Heart right ventricle (tissue), 16 donors: ENCODE measurements around the gene GNPDA1. TPM values are rescaled to one million over a fixed set of nuclear protein-coding genes. Genes with fewer than 3 reads are reported as not detected.

Experiments used
- ATAC-seq, 8 donors: fragments of 200-7000 bp; cut with Tn5 transposase; one replicate each; pipeline ENCODE4 v1.9.1; 2020; ENCODE audit warnings: mild to moderate bottlenecking in 8 of 8, moderate library complexity in 8 of 8, moderate number of reproducible peaks in 1 of 8
- DNase-seq, 2 donors: peaks; one replicate each; pipeline ENCODE4 v3.0.0-alpha.2; 2020
- H3K27ac ChIP-seq, 10 donors: fragments of 200-600 bp; sonication (generic) in 2 of 10; one replicate each; pipeline versions ENCODE4 v1.5.0 to v1.8.0; 2020 to 2022; ENCODE audit warnings: mild to moderate bottlenecking in 3 of 10
- H3K27me3 ChIP-seq, 7 donors: fragments of 200-600 bp; one replicate each; pipeline ENCODE4 v1.8.0; 2021 to 2022; ENCODE audit warnings: mild to moderate bottlenecking in 2 of 7
- H3K36me3 ChIP-seq, 9 donors: fragments of 200-600 bp; sonication (generic) in 1 of 9; one replicate each; pipeline versions ENCODE4 v1.5.0 to v1.8.0; 2020 to 2022; ENCODE audit warnings: mild to moderate bottlenecking in 2 of 9
- H3K4me1 ChIP-seq, 9 donors: fragments of 200-600 bp; sonication (generic) in 1 of 9; one replicate each; pipeline versions ENCODE4 v1.5.0 to v1.8.0; 2020 to 2022; ENCODE audit warnings: mild to moderate bottlenecking in 4 of 9
- H3K4me3 ChIP-seq, 10 donors: fragments of 200-600 bp; sonication (generic) in 2 of 10; one replicate each; pipeline versions ENCODE4 v1.5.0 to v1.8.0; 2020 to 2022; ENCODE audit warnings: mild to moderate bottlenecking in 7 of 10, moderate library complexity in 2 of 10
- H3K9me3 ChIP-seq, 11 donors: fragments of 200-600 bp in 10 of 11; sonication (generic) in 2 of 11; one replicate each; pipeline versions ENCODE4 v1.5.0 to v1.8.0; 2013 to 2022; ENCODE audit warnings: mild to moderate bottlenecking in 2 of 11, control low read depth in 1 of 11, moderate library complexity in 1 of 11
- WGBS, 2 donors: extraction: QIAGEN DNeasy Blood & Tissue Kit; methylation state at CpG; one replicate each; pipeline ENCODE4 v1.1.7; 2013; ENCODE audit warnings: inconsistent platforms in 1 of 2; 5-methylcytosine and 5-hydroxymethylcytosine counted together
- intact Hi-C, 10 donors: fragments of 100-400 bp; cut with DNase I; formaldehyde crosslinking; loops; one replicate each; pipeline versions ENCODE4 v1.11.1 to v1.14.2; 2022
- polyA plus RNA-seq, 2 donors: library from polyadenylated mRNA; stranded (reverse); fragments of 200-250 nt; gene quantifications; one replicate each; pipeline ENCODE4 v1.2.3, GENCODE V29; 2013
- total RNA-seq, 10 donors: library from RNA; stranded (reverse); fragmentation: NEBNext Ultra II Directional in 3 of 10; extraction: Animal tissue kit (Norgen Biotek cat#: 25700) in 3 of 10; gene quantifications; one replicate each; pipeline versions ENCODE4 v1.2.1 to v1.2.4, GENCODE V29; 2021 to 2023
- TF ChIP-seq, protein P1 (sequence below), 9 donors: fragments of 200-600 bp; sonication (generic) in 2 of 9; IDR thresholded peaks; one replicate each; pipeline versions ENCODE4 v1.5.0 to v1.8.0; 2021 to 2022; ENCODE audit warnings: antibody characterized with exemption in 9 of 9, mild to moderate bottlenecking in 5 of 9, moderate library complexity in 1 of 9
- donor health status: Arrhythmogenic right ventricular cardiomyopathy.
- donor health status: ischemic (EF 13 %, LVEDD 7.1; RV severe dilation, severe dysfunction).
- donor health status: healthy with polysubstance abuse.
- donor health status: DM: no; HTN: yes; CAD: no.
- donor health status: DM: no; HTN: no; CAD: no.
- donor health status: ischemic (EF 25% LVEDD 6.9; RV normal size, moderate dysfunction).
- donor health status: ischemic (EF 25% LVEDD 5.7; RV mildly dilated, moderate dysfunction).
- donor health status: healthy.
- donor health status: DM: yes; HTN: yes; CAD: no.
- donor health status: Ischemic cardiomyopathy.
- donor health status: ischemic (EF 35%, LVEDD 5.7; RV mildly dilated, moderate dysfunction).
- donor health status: nonischemic (EF 11% LVEDD 7.7; RV severe dilation, severe dysfunction).
- donor health status: DM: yes; HTN: yes; CAD: no.
- donor health status: PGD.
- donor health status: ischemic (EF 29% LVEDD 5.4; RV normal size, mild dysfunction).
- donor health status: nonischemic (EF 23%, LVEDD 6.1; RV moderate dilation, normal function).

Gene GNPDA1
- total and polyA plus RNA-seq, 12 donors, result 11.6 to 24.3 (median 20.3) TPM

DNA sequence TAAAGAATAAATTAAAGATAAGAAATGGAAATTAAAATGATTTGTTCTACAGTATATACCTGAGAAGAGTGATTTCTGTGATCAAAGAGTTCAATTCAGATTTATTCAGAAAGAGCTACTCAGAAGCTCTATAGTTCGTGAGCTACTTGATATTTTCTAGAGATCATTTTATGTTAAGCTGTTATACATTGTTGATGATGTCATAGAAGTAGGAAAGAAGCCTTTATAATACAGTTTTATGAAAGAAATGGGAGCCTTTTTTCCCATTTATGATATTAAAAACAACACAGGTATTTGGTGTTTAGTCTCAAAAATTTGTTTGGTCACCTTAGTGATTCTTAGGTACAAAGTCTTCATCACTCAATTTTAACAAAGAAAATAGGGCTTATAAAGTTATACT is 23.1 kb downstream of the GNPDA1 start:
- H3K36me3 ChIP-seq, result peaks cover 0 to 98% (median 46%) of the 10 kb centered on the region in 9 donors
- DNase-seq (no peak), ATAC-seq (no peak)
- TF ChIP-seq, protein P1, sequence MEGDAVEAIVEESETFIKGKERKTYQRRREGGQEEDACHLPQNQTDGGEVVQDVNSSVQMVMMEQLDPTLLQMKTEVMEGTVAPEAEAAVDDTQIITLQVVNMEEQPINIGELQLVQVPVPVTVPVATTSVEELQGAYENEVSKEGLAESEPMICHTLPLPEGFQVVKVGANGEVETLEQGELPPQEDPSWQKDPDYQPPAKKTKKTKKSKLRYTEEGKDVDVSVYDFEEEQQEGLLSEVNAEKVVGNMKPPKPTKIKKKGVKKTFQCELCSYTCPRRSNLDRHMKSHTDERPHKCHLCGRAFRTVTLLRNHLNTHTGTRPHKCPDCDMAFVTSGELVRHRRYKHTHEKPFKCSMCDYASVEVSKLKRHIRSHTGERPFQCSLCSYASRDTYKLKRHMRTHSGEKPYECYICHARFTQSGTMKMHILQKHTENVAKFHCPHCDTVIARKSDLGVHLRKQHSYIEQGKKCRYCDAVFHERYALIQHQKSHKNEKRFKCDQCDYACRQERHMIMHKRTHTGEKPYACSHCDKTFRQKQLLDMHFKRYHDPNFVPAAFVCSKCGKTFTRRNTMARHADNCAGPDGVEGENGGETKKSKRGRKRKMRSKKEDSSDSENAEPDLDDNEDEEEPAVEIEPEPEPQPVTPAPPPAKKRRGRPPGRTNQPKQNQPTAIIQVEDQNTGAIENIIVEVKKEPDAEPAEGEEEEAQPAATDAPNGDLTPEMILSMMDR (IDR thresholded peaks at IDR 0.05), result no peak
- WGBS, 2 donors, result 0% methylated on average over 1 of the region's 1 CpG
- no peak overlapping the region for H3K4me3 ChIP-seq
- no peaks in the 10 kb centered on the region for H3K27me3 ChIP-seq
- H3K4me1 ChIP-seq, result peaks cover 0 to 18% (median 5%) of the 10 kb centered on the region in 9 donors
- H3K9me3 ChIP-seq, result no peaks in the 10 kb centered on the region
- intact Hi-C loops, result loop anchor here in 6 of 10 donors (5.0 to 10.0 kb wide), 4 partner anchors 148 to 315 kb away; no protein-coding TSS in a partner anchor
- H3K27ac ChIP-seq, result no peak overlapping the region

DNA sequence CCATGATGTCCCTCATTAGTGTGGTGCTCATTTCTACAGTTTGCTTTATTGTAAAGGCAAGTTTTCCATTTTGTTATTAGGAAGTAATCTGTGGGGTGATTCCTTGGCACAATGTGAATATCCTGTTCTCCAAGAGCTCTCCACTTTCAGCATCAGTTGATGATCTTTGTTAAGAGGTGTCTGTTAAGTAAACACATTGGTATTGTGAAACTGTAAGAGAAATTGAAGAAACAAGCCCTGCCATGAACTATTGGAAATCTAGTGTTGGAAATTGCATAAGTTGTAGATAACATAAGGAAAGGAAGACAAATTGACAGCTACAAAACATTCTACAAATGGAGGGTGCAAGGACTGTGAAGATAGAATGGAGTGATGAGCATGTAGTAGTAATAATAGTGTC is 26.8 kb downstream of the GNPDA1 start:
- H3K27ac ChIP-seq, result no peak overlapping the region
- no peak for ATAC-seq
- no peak overlapping the region for H3K4me3 ChIP-seq
- peaks cover 0 to 100% (median 68%) of the 10 kb centered on the region in 9 donors for H3K36me3 ChIP-seq
- H3K4me1 ChIP-seq, result no peaks in the 10 kb centered on the region
- intact Hi-C loops, result no loop called here
- TF ChIP-seq, protein P1 (IDR thresholded peaks at IDR 0.05), result no peak
- H3K27me3 ChIP-seq, result no peaks in the 10 kb centered on the region
- no peaks in the 10 kb centered on the region for H3K9me3 ChIP-seq
- no peak for DNase-seq

DNA sequence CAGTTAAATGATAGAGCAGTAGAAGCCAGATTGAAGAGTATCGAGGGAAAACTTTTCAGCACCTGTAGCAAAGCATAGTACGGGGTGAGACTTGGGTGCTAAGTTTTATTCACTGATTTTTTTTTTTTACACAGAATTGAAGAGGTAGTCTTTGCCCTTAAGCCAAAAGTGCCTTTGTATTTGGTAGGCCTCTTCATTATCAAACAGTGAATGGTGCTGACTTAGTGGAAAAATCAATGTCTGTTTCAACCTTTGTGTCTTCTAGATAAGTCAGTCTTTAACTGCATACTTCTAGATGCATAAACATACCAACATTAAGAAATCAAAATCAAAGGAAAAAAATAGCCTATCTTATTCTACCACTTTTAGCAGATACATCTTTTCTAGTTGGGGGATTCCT is 30.2 kb downstream of the GNPDA1 start:
- TF ChIP-seq, protein P1 (IDR thresholded peaks at IDR 0.05), result no peak
- no peak for DNase-seq
- Histone ChIP-seq H3K27ac (no peak overlapping the region), H3K36me3 (peaks cover 0 to 100% (median 75%) of the 10 kb centered on the region in 9 donors), H3K9me3 (no peaks in the 10 kb centered on the region), H3K4me1 (peaks cover 0 to 12% (median 10%) of the 10 kb centered on the region in 9 donors), H3K27me3 (no peaks in the 10 kb centered on the region), H3K4me3 (no peak overlapping the region)
- intact Hi-C loops, result no loop called here
- no peak for ATAC-seq
- 46% methylated on average over 2 of the region's 2 CpGs for WGBS, 2 donors

DNA sequence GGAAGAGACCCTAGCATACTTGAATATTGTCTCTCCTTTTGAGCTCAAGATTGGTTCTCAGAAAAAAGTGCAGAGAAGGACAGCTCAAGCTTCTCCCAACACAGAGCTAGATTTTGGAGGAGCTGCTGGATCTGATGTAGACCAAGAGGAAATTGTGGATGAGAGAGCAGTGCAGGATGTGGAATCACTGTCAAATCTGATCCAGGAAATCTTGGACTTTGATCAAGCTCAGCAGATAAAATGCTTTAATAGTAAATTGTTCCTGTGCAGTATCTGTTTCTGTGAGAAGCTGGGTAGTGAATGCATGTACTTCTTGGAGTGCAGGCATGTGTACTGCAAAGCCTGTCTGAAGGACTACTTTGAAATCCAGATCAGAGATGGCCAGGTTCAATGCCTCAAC is 34.4 kb downstream of the GNPDA1 start:
- H3K4me3 ChIP-seq, result no peak overlapping the region
- peak overlapping the region in 1 of 10 donors; percentile 2 for H3K27ac ChIP-seq

More for the DNA sequence above, 34.4 kb downstream of the GNPDA1 start:
- Histone ChIP-seq H3K36me3 (peaks cover 0 to 100% (median 53%) of the 10 kb centered on the region in 9 donors), H3K4me1 (peaks cover 0 to 42% (median 16%) of the 10 kb centered on the region in 9 donors), H3K9me3 (no peaks in the 10 kb centered on the region), H3K27me3 (no peaks in the 10 kb centered on the region)
- ATAC-seq, result peak in 1 of 8 donors; percentile 49
- no peak for DNase-seq
- intact Hi-C loops, result no loop called here
- TF ChIP-seq, protein P1 (IDR thresholded peaks at IDR 0.05), result no peak
